Activated naive CD4-positive, alpha-beta T cell treated with anti-CD3 and anti-CD28 coated beads, Interleukin-2, amount 50 U/mL, for 72 hours (primary cell): ENCODE measurements around the gene TAS2R41. TPM values are rescaled to one million over a fixed set of nuclear protein-coding genes. Genes with fewer than 3 reads are reported as not detected.
"Not testable (repeated sequence)": the region's sequence is repeated elsewhere in the genome, so short reads cannot be mapped to it uniquely, and the experiment has no call there.

Experiments
- ATAC-seq, 2 donors: fragments of 150-1000 bp; cut with Tn5 transposase; 2 replicates each; pipeline ENCODE4 v1.10.0; 2021; ENCODE audit warnings: mild to moderate bottlenecking in 2 of 2, moderate library complexity in 2 of 2
- DNase-seq, 2 donors: peaks; one replicate each; pipeline ENCODE4 v3.0.0; 2021 to 2022; ENCODE audit warnings: low spot score in 2 of 2
- H3K27ac Mint-ChIP-seq, 2 donors: one replicate each; pipeline ENCODE4 v1.8.0; 2022; ENCODE audit warnings: mild to moderate bottlenecking in 2 of 2, mixed read lengths in 2 of 2
- H3K36me3 Mint-ChIP-seq, 2 donors: one replicate each; pipeline ENCODE4 v1.8.0; 2022; ENCODE audit warnings: mixed read lengths in 2 of 2
- H3K9me3 Mint-ChIP-seq, 2 donors: one replicate each; pipeline ENCODE4 v1.8.0; 2022; ENCODE audit warnings: mixed read lengths in 2 of 2
- total RNA-seq, 2 donors: library from RNA; stranded (reverse); gene quantifications; one replicate each; pipeline ENCODE4 v1.2.3, GENCODE V29; 2022

The TAS2R41 gene
- total RNA-seq, 2 donors from 2014 or later: not detected

DNA sequence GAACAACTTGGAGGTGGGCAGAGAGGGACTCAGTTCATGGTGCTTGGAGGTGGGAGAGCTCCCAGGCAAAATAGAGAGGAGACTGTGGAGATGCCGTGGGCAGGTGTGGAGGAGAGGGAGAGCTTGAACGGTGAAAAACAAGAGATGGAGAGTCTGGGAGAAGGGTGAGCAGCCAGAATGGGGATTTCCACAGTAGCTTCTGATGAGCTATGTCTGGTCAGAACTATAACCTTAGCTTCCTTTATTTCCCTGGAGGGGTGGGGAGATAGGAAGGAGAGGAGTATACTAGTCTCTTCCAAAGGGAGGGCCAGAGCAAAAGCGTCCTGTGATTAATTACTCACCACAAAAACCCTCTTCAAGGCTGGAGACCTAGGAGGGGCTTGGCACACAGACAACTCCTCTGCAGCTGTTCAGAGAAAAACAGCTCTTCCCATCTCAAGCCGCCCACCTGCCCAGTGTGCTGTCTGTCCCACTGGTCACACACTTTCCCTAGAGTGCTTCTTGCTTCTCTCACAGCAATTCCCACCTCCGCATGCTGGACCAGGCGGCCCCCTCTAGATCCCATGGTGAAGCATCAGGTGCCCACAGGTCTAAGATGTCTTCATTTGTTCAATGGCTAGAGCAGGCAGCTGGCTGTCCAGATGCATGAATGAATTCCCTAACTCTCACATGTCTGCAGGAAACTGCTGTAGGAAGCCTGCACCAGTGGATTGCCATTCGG lies 41.9 kb downstream of the TAS2R41 start:
- Mint-ChIP-seq H3K36me3 (no peaks in the 10 kb centered on the region), H3K9me3 (no peaks in the 10 kb centered on the region), H3K27ac (no peak overlapping the region)
- no peak for ATAC-seq
- no peak for DNase-seq

DNA sequence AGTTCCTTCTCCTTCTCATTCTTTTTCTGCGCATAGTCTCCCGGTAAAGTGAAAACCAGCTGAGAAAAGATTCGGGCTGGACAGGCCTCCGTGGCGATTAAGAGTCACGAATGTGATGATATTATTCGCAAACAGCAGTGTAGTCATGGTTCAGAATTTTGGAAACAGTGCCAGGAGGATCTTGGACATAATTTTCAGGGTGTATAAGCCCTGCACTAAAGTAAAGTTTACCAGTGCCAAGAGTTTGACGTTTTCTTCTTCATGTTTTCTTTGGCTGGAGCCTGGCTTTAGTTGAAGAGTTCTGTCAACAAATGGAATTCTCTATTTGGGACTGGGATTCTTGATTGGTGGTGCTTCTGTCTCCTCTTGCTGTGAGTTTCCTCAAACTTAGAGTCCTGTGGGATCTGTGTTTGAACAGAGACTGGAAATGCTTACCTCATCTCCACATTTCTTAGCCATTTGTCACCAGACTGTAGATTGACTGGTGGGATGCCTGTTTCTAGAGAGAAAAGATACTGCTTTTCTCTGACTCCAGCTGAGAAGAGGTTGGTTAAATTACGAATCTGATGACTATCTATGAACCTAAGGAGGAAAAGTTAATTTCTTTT lies 44.7 kb downstream of the TAS2R41 start:
- not testable (repeated sequence) for H3K27ac Mint-ChIP-seq, ATAC-seq, H3K36me3 Mint-ChIP-seq, H3K9me3 Mint-ChIP-seq, DNase-seq

Other genes starting within 250 kb of the TAS2R41 start
- 100 to 1,000 TPM; 140 to 238 TPM for gene GSTK1, start 214.4 kb upstream of the TAS2R41 start, total RNA-seq
- 1 to 10 TPM; 1.3 to 1.6 TPM for gene TMEM139, start 192.9 kb upstream of the TAS2R41 start, total RNA-seq
- 100 to 1,000 TPM in 1 of 2 donors, 10 to 100 TPM in 1; 82.0 to 118 TPM for gene CASP2, start 189.5 kb upstream of the TAS2R41 start, total RNA-seq
- gene CLCN1, start 161.8 kb upstream of the TAS2R41 start, total RNA-seq: under 1 TPM; 0.12 to 0.16 TPM
- gene FAM131B, start 115.2 kb upstream of the TAS2R41 start, total RNA-seq: 1 to 10 TPM in 1 of 2 donors, under 1 TPM in 1; 0.77 to 2.1 TPM
- gene ZYX, start 96.5 kb upstream of the TAS2R41 start, total RNA-seq: 100 to 1,000 TPM in 1 of 2 donors, 10 to 100 TPM in 1; 75.9 to 146 TPM
- gene EPHA1, start 69.0 kb upstream of the TAS2R41 start, total RNA-seq: 1 to 10 TPM; 1.8 to 2.4 TPM
- not detected for gene TAS2R60, start 34.4 kb upstream of the TAS2R41 start, total RNA-seq
- 1 to 10 TPM in 1 of 2 donors, not detected in 1; 2.1 TPM for gene CTAGE15, start 93.9 kb downstream of the TAS2R41 start, total RNA-seq
- 10 to 100 TPM in 1 of 2 donors, 1 to 10 TPM in 1; 9.8 to 73.2 TPM for gene TCAF2, start 143.1 kb downstream of the TAS2R41 start, total RNA-seq